NCI-H748 (cell line): Measurements from ENCODE around the gene NCCRP1.
"Not testable (repeated sequence)": the region's sequence is repeated elsewhere in the genome, so short reads cannot be mapped to it uniquely, and the experiment has no call there.

Source experiments
- DNase-seq: peaks from one replicate; lab custom pipeline; 2025; ENCODE audit not compliant: unreplicated experiment; lab: John Stamatoyannopoulos, UW

NCCRP1 gene

DNA sequence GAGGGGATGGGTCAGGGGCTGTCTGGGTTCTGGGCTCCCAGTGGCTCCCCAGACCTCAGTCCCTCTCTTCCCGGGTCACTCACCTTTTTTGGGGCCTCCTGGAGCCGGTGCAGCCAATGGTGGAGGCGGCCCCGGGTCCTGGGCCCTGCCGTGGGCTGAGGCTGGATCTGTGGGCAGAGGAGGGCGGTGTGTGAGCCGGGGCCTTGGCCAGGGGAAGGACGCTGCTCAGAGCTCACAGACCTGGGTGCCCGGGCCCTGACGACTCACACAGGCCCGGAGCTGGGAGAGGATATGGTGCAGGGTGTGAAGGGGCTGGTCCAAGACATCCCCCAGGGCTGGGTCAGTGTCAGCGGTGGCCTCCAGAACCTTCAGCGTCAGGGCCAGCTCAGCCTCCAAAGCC is 47.0 kb downstream of the NCCRP1 start:
- not testable (repeated sequence) for DNase-seq

- not testable (repeated sequence) for DNase-seq
Observed at GRCh38 chr19:39244410-39245100, 47.8 kb downstream of the NCCRP1 start, which contains the start of gene IFNL3. TSS of gene IFNL3 (minus strand) at chr19:39245006. CDS start at chr19:39244967, 39 bp downstream.

DNA sequence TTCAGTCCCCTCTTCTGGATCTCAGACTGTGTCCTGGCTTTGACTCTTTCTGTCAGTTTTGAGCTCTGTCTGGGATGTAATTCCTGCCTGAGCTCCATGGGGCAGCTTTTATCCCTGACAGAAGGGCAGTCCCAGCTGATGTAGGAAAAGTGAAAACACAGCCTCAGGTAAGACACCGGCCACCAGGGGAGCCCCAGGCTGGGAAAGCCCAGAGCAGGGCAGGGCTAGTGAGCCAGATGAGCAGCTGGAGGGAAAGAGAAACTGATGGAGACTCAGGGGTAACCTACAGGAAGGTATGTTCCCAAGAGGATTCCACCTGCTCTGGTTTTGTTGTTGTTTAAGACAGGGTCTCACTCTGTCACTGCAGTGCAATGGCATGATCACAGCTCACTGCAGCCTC is 48.4 kb downstream of the NCCRP1 start:
- not testable (repeated sequence) for DNase-seq

GRCh38 chr19:39246951-39247669 is 50.3 kb downstream of the NCCRP1 start:
- DNase-seq = no peak

DNA sequence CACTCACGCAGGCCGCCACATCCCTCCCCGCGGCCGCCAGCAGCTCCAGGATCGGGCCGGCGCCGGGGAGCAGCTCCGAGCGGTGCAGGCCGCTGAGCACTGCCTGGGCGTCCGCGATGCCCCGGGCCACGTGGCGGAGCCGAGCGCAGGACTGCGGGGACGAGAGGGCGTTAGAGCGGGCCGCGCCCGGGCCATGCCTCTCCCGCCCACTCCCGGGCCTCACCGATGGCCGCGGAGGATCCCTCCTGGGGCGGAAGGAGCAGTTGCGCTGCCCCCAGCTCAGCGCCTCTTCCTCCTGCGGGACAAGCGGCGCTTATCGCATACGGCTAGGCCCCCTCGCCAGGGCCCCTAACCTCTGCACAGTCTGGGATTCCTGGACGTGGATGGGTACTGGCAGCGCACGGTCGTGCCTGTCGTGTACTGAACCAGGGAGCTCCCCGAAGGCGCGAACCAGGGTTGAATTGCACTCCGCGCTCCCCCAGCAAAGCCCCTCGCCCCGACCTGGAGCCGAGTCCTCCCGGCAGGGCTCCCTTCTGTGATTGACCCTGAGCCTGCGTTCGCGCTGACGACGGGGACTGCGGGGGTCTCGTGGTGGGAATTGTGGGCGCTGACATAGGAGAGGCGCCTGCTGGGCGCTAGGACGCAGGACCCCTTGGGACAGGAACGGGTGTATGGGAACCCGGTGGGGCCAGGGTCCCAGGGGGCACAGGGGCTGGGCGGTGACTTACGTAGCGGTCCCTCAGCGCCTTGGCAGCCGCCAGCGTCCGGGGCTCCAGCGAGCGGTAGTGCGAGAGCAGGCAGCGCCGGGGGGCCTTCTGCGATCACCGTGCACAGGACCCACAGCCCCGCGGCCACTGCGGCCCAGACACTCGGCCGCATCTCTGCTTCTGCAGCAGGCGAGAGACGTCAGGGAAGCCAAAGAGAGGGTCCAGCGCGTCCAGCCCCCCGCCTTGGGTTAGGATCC is 51.2 kb downstream of the NCCRP1 start:
- no peak for DNase-seq

- DNase-seq = no peak
Observed at GRCh38 chr19:39248806-39249205, 52.0 kb downstream of the NCCRP1 start, which contains the start of gene IFNL4. TSS of gene IFNL4 (minus strand) at chr19:39248856.

DNA sequence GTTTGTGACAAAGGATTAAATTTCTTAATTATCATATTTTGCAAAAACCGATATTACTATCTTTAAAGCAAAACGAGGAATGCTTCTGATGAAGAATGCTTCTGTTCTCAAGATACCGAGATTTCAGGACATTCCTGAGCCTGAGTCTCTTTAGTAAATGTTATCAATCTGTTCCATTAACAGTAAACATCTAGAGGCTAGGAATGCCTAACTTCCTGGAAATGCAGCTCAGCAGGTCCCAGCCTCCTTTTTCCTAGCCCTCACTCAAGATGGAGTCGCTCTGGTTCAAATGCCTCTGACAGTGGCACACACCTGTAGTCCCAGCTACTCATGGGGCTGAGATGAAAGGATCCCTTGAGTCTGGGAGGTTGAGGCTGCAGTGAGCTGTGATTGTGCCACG is 54.3 kb downstream of the NCCRP1 start:
- no peak for DNase-seq
